Right lobe of liver (tissue), 6 donors: Measurements from ENCODE around the gene STK32B. TPM values are rescaled to one million over a fixed set of nuclear protein-coding genes. Genes with fewer than 3 reads are reported as not detected.

Experiments
- ATAC-seq, 4 donors: fragments of 200-7000 bp; cut with Tn5 transposase; one replicate each; pipeline ENCODE4 v1.9.1; 2020; ENCODE audit warnings: mild to moderate bottlenecking in 4 of 4, moderate library complexity in 4 of 4
- DNase-seq, 3 donors: peaks; one replicate each; pipeline ENCODE4 v3.0.0-alpha.2; 2020
- H3K27ac ChIP-seq, 3 donors: fragments of 200-600 bp; one replicate each; pipeline ENCODE4 v1.8.0; 2022
- H3K27me3 ChIP-seq, 2 donors: fragments of 200-600 bp; one replicate each; pipeline ENCODE4 v1.8.0; 2022
- H3K36me3 ChIP-seq, 4 donors: fragments of 200-600 bp; sonication (generic) in 1 of 4; one replicate each; pipeline versions ENCODE4 v1.5.1 to v1.8.0; 2017 to 2022; ENCODE audit warnings: control low read depth in 1 of 4
- H3K4me1 ChIP-seq, 4 donors: fragments of 200-600 bp; sonication (generic) in 1 of 4; one replicate each; pipeline versions ENCODE4 v1.5.1 to v1.8.0; 2017 to 2022; ENCODE audit warnings: control low read depth in 1 of 4
- H3K4me3 ChIP-seq, 3 donors: fragments of 200-600 bp; one replicate each; pipeline ENCODE4 v1.8.0; 2022
- H3K9me3 ChIP-seq, 4 donors: fragments of 200-600 bp; sonication (generic) in 1 of 4; one replicate each; pipeline versions ENCODE4 v1.5.1 to v1.8.0; 2017 to 2022; ENCODE audit warnings: control low read depth in 1 of 4
- CTCF ChIP-seq, 4 donors: fragments of 200-600 bp in 3 of 4; fragments of 450-650 bp in 1 of 4; IDR thresholded peaks; one replicate each; pipeline versions ENCODE4 v1.5.1 to v1.8.0; 2016 to 2022; ENCODE audit warnings: antibody characterized with exemption in 4 of 4, mild to moderate bottlenecking in 2 of 4
- POLR2A ChIP-seq: fragments of 450-650 bp; IDR thresholded peaks from one replicate; pipeline ENCODE4 v1.6.1; 2017; ENCODE audit warnings: antibody characterized with exemption, mild to moderate bottlenecking
- WGBS: methylation state at CpG from one replicate; pipeline ENCODE4 v1.1.6; 2018; ENCODE audit warnings: low coverage, low lambda C conversion rate; ENCODE audit not compliant: insufficient coverage; ENCODE audit errors: missing lambda C conversion rate; 5-methylcytosine and 5-hydroxymethylcytosine counted together
- intact Hi-C, 2 donors: fragments of 100-400 bp; cut with DNase I; formaldehyde crosslinking; loops; one replicate each; pipeline versions ENCODE4 v1.11.2 to v1.14.1; 2022
- total RNA-seq, 6 experiments: library from RNA; depleted of rRNA in 2 of 6; stranded (reverse); fragments of >200 nt in 2 of 6; fragmentation: NEBNext Ultra II Directional in 3 of 6; extraction: Animal tissue kit (Norgen Biotek cat#: 25700) in 3 of 6; gene quantifications; one replicate each; pipeline versions ENCODE4 v1.1.0 to v1.2.4, GENCODE V29; 2016 to 2023
- donor health status: DM: no; HTN: yes; CAD: no.
- donor health status: DM: no; HTN: no; CAD: no.
- donor health status: DM: no; HTN: no; CAD: no.
- donor health status: DM: no; HTN: yes; CAD: no.
- donor health status: DM: no; HTN: yes; CAD: no.

Gene STK32B
- total RNA-seq, 6 experiments from 2014 or later: 0.05 to 0.07 TPM; not detected in 4

DNA sequence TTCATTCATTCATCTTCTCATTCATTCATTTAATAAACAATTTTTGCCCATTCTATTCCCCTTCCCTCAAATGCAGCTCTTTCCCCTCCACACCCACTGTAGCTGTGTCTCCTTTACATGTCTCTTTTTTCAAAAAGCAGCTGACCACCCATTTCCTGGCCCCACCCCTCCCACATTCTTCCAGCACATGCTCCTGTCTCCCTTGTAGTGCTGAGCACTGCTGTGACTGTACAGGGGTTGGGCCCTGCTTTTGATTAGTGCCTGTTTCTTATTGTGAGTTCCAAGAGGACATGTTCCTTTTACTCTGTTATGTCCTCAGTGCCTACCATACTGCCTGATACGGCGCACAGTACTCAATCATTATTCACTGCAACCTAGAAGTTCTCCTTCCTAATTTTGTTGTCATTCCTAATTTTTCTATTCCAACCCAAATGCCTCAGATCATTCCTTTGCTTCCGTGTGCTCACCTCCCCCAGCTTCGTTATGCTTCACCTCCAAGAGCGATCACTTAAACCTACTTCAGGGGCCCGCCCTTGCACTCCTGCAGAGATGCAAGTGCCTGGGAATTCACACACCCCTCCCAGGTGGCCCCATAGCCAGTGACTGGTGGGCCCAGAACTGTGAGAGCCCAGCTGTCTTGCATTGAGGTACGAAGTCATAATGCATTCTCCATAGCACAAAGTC, 152.2 kb downstream of the STK32B start:
- Histone ChIP-seq H3K36me3 (no peaks in the 10 kb centered on the region), H3K9me3 (no peaks in the 10 kb centered on the region), H3K4me3 (no peak overlapping the region), H3K27ac (no peak overlapping the region), H3K27me3 (no peaks in the 10 kb centered on the region), H3K4me1 (no peaks in the 10 kb centered on the region)
- intact Hi-C loops: no loop called here
- ATAC-seq (no peak), DNase-seq (no peak)
- TF ChIP-seq CTCF (IDR thresholded peaks at IDR 0.05) (no peak), POLR2A (no peak)
- 63% methylated on average over 7 of the region's 7 CpGs for WGBS

DNA sequence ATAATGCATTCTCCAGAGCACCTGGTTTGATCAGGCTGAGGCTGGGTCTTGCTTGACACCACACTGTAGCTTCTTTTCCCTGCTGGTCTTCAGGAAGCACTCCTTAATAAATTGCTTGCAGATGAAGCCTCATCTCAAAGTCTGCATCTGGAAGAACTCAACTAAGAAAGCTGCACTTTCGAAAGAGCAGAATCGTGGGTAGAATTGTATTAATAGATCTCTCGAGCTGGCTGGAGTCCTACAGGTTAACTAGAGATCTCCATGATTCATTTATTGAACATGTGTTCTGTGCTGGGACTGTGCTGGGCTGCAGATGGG, 152.7 kb downstream of the STK32B start:
- 30% methylated on average over 3 of the region's 3 CpGs for WGBS
- H3K4me3 ChIP-seq: no peak overlapping the region
- no peaks in the 10 kb centered on the region for H3K9me3 ChIP-seq
- H3K4me1 ChIP-seq: no peaks in the 10 kb centered on the region
- H3K27ac ChIP-seq: no peak overlapping the region
- TF ChIP-seq POLR2A (no peak), CTCF (IDR thresholded peaks at IDR 0.05) (no peak)
- DNase-seq (no peak), ATAC-seq (no peak)
- intact Hi-C loops: no loop called here
- H3K27me3 ChIP-seq: no peaks in the 10 kb centered on the region
- no peaks in the 10 kb centered on the region for H3K36me3 ChIP-seq

DNA sequence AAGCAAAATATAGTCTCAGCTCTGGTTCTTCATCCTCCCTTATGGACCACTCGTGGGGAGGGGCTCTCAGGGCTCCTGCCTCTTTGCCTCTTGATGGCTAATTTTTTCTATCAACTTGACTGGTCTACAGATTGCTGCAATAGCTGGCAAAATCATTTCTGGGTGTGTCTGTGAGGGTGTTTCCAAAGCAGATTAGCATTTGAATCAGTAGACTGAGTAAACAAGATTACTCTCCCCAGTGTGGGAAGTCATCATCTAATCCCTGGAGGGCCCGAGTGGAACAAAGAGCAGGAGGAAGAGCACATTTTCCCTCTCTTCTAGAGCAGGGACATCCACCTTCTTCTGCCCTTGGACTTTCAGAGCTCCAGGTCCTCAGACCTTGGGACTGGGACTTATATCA, 153.5 kb downstream of the STK32B start:
- Histone ChIP-seq H3K4me1 (no peaks in the 10 kb centered on the region), H3K4me3 (no peak overlapping the region), H3K27ac (no peak overlapping the region), H3K9me3 (no peaks in the 10 kb centered on the region), H3K27me3 (no peaks in the 10 kb centered on the region), H3K36me3 (no peaks in the 10 kb centered on the region)
- whole genome bisulfite sequencing: no CpG with 5 or more reads among the region's 2 CpGs
- TF ChIP-seq POLR2A (no peak), CTCF (IDR thresholded peaks at IDR 0.05) (no peak)
- no peak for DNase-seq
- intact Hi-C loops: no loop called here
- no peak for ATAC-seq

- no peaks in the 10 kb centered on the region for H3K27me3 ChIP-seq
- H3K27ac ChIP-seq: no peak overlapping the region
- H3K36me3 ChIP-seq: no peaks in the 10 kb centered on the region
- intact Hi-C loops: no loop called here
- TF ChIP-seq CTCF (IDR thresholded peaks at IDR 0.05): no peak
- TF ChIP-seq POLR2A: no peak
- ATAC-seq (no peak), DNase-seq (no peak)
- WGBS: 46% methylated on average over 9 of the region's 9 CpGs
- H3K4me3 ChIP-seq: no peak overlapping the region
- H3K9me3 ChIP-seq: no peaks in the 10 kb centered on the region
- H3K4me1 ChIP-seq: no peaks in the 10 kb centered on the region
Observed at GRCh38 chr4:5206016-5206790, 154.9 kb downstream of the STK32B start.
